ENCODE data around the gene BOLA2B.
"Not testable (repeated sequence)": the region's sequence is repeated elsewhere in the genome, so short reads cannot be mapped to it uniquely, and the experiment has no call there.

BOLA2B gene

DNA sequence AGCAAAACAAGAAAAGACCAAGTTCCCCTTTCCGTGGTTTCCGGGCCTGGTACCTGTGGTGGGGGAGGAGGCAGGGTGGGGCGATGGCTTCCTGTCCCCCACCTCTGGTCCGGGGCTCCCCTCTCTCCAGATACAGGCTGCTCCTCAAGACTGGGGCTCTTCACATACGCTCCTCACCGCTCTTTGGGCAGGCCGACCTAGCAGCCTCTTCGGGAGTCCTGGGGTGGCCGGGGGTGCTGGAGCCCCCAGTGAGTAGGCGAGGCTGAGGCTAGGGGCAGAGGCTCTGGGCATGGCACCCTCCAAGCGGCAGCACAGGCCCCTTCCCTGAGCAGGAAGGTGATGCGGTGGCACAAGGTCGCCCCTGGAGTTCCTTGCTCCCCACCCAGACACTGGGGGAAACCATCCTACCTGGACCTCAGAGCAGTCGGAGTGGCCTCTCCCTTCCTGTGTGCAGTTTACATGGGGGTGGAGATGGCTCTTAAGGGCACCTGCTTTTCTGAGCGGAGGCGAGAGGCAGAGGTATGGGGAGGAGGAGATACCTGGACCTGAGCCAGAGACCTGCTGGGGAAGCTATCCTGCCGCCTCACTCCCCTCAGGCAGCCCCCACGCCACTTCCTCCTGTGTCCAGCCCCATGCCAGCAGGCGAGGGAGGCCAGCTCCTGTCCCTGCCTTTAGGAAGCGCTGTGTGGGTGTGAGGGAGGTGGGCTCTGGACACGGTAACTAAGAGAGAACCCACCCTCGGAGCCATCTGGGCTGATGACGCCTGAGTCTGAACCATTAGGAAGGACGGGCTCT is 9.2 kb downstream of the BOLA2B start:
- DNase-seq, result peak; percentile 91

DNA sequence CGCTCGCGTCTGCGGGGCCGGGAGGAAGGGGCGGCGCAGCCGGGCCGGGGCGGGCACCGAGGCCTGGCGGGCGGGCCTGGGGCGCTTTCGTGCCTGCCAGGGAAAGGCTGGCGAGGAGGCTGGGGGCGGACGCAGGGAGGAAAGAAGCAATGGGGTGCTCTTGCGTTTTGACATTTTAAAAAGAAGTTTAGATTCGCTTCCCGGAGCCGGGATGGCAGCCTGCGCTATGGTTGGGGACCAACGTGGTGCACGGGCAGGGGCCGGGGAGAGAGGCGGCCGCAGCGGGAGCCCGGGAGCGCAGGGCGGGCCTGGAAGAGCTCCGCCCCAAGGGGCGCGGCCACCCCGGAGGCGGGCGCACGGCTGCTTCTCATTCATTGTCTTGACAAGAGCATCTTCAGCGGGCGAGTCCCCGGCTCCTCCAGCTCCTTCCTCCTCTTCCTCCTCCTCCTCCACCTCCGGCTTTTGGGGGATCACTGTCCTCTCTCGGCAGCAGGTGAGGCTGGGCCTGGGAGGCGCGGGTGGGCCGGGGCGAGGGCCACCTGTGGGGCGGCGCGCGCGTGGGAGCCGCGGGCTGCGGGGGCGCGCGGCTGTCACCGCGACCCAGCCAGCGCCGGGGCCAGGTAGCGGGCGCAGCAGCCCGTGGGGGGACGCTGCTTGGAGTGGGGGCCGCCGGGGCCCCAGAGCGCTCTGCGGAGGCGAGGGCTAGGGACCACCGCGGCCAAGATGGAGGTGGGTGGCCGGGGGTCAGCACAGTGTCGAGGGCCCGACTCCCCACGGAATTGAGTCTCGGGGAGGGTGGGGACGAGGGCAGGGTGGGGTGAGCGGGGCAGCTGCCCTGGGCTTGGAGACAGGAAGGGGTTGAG is 10.0 kb downstream of the BOLA2B start, which contains the start of gene CORO1A:
CORO1A (plus strand) TSS at position 370 of the 863 bp plus-strand sequence. CDS start 1,608 bp downstream, outside the sequence.
- DNase-seq, result peak; percentile 79

DNA sequence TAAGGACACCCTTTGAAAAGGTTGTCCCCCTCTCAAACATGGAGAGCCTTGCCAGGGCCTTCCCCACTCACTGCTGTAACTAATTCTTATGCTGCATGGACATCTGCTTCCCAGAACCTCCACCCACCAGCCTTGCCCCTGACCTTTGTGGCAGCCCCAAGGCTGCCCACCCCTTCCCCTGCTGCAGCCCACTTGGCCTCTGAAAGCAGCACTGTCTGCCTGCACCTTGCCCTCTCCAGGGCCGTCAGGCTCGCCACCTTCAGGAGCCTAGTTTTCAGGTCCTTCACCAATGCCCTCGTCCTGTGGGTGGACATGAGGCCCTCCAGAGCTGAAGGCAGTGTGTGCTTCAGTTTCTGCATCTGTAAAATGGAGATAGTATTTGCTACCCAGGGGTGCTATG is 12.7 kb downstream of the BOLA2B start:
- no peak for DNase-seq

DNA sequence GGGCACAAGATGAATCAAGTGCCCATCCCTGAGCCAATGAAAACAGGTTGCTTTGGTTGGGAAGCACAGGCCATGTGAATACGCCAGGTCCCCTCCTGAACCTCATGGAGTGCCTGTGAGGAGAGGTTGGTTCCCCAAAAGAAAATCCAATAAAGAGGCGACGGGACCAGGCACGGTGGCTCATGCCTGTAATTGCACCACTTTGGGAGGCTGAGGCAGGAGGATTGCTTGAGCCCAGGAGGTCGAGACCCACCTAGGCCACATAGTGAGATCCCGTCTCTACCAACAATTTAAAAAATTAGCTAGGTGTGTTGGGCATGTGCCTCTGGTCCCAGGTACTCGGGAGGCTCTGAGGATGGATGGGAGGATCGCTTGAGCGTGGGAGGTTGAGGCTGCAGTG is 13.5 kb downstream of the BOLA2B start:
- no peak for DNase-seq

DNA sequence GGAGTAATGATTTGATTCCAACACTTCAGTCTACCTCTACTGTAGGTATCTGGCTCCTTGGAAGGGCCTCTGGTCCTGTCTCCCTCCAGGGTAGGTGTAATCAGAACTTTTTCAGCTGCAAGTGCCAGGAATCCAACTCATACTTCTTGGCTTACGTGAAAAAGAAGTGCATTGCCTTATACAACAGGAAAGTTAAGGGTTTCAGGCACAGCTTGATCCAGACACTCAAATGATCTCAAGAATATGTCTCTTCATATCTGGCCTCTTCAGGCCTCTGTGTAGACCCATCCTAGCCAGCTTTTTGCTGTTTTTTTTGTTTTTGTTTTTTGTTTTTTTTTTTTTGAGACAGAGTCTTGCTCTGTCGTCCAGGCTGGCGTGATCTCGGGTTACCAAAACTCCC is 14.3 kb downstream of the BOLA2B start:
- DNase-seq, result no peak

DNA sequence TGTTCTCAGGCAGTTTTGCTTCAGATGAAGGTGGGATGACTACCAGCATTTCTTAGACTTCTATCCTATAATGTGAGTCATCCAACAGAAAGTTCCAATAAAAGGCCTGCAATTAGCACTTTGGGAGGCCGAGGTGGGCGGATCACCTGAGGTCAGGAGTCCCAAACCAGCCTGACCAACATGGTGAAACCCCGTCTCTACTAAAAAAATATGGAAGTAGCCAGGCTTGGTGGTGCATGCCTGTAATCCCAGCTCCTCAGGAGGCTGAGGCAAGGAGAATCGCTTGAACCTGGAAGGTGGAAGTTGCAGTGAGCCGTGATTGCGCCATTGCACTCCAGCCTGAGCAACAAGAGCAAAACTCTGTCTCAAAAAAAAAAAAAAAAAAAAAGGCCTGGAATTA is 16.6 kb downstream of the BOLA2B start:
- not testable (repeated sequence) for DNase-seq

DNA sequence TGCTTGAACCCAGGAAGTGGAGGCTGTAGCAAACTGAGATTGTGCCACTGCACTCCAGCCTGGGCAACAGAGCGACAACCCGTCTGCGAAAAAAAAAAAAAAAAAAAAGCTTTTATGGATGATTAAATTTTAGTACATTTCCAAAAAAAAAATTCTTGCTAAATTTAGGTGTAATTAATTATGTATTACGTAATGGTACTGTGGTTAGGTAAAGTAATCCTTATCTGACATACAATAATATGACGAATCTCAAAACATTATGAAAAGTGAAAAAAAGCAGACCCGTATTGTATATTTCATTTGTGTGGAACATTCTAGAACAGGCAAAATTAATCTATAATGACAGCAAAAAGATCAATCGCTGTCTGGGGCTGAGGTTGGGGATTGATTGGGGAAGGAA is 20.4 kb downstream of the BOLA2B start:
- DNase-seq, result no peak

DNA sequence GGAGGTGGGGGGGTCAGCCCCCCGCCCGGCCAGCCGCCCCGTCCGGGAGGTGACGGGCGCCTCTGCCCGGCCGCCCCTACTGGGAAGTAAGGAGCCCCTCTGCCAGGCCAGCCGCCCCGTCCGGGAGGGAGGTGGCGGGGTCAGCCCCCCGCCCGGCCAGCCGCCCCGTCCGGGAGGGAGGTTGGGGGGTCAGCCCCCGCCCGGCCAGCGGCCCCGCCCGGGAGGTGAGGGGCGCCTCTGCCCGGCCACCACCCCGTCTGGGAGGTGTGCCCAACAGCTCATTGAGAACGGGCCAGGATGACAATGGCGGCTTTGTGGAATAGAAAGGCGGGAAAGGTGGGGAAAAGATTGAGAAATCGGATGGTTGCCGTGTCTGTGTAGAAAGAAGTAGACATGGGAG is 23.3 kb downstream of the BOLA2B start:
- DNase-seq, result not testable (repeated sequence)

DNA sequence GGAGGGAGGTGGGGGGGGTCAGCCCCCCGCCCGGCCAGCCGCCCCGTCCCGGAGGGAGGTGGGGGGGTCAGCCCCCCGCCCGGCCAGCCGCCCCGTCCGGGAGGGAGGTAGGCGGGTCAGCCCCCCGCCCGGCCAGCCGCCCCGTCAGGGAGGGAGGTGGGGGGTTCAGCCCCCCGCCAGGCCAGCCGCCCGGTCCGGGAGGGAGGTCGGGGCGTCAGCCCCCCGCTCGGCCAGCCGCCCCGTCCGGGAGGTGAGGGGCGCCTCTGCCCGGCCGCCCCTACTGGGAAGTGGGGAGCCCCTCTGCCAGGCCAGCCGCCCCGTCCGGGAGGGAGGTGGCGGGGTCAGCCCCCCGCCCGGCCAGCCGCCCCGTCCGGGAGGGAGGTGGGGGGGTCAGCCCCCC is 24.1 kb downstream of the BOLA2B start:
- not testable (repeated sequence) for DNase-seq

DNA sequence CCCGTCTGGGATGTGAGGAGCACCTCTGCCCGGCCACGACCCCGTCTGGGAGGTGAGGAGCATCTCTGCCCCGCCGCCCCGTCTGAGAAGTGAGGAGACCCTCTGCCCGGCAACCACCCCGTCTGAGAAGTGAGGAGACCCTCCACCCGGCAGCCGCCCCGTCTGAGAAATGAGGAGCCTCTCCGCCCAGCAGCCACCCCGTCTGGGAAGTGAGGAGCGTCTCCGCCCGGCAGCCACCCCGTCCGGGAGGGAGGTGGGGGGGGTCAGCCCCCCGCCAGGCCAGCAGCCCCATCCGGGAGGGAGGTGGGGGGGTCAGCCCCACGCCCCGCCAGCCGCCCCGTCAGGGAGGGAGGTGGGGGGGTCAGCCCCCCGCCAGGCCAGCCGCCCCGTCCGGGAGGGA is 24.7 kb downstream of the BOLA2B start:
- not testable (repeated sequence) for DNase-seq

DNA sequence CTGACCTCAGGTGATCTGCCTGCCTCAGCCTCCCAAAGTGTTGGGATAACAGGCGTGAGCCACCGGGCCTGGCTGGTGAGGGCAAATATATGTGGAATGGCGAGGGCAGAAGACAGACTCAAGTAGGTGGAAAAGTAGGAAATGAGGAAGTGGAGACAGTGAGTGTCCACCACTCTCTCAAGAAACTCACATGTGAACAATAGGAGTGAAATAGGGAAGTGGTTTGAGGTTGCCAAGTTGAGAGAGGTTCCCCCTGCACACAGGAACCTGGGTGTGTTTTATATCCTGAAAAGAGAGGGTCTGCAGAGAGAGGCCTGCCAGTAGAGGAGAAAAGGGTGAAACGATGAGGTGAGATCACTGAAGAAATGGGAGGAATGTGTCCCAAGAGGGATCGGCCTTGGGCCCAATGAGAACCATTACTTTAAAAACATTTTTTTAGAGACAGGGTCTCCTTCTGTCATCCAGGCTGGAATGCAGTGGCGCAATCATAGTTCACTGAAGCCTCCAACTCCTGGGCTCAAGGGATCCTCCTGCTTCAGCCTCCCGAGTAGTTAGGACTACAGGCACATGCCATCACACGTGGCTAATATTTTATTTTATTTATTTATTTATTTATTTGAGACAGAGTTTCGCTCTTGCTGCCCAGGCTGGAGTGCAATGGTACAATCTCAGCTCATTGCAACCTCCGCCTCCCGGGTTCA is 27.1 kb downstream of the BOLA2B start:
- no peak for DNase-seq

DNA sequence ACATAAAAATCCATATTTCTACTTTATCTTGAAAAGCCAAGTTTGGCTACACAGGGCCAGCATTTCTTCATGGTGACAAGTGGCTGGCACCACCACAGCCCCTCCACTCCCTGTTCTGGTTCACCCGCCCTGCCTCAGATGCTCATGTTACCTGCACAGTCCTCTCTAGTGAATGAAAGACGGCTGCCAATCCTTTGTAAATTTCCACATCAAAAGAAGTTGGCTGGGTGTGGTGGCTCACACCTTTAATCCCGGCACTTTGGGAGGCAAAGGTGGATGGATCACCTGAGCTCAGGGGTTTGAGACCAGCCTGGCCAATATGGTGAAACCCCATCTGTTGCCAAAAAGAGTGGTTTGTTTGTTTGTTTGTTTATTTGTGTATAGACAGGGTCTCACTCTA is 29.9 kb downstream of the BOLA2B start:
- no peak for DNase-seq

DNA sequence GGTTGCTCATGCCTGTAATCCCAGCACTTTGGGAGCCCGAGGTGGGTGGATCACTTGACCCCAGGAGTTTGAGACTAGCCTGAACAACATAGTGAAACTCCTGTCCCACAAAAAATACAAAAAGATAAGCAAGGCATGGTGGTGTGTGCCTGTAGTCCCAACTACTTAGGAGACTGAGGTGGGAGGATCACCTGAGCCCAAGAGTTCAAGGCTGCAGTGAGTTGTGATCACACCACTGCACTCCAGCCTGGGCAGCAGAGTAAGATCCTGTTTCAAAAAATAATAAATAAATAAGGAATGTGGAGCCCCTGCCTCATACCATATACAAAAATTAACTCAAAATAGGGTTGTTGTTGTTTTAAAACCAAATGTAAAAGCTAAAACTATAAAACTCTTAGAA is 36.3 kb downstream of the BOLA2B start:
- no peak for DNase-seq

DNA sequence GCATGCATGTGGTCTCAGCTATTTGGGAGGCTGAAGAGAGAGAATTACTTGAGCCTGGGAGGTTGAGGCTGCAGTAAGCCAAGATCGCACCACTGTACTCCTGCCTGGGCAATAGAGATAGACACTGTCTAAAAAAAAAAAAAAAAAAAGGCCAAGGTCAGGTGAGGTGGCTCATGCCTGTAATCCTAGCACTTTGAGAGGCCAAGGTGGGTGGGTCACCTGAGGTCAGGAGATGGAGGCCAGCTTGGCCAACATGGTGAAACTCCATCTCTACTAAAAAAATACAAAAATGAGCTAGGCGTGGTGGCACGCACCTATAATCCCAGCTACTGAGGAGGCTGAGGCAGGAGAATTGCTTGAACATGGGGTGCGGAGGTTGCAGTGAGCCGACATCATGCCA is 38.3 kb downstream of the BOLA2B start:
- DNase-seq, result no peak

DNA sequence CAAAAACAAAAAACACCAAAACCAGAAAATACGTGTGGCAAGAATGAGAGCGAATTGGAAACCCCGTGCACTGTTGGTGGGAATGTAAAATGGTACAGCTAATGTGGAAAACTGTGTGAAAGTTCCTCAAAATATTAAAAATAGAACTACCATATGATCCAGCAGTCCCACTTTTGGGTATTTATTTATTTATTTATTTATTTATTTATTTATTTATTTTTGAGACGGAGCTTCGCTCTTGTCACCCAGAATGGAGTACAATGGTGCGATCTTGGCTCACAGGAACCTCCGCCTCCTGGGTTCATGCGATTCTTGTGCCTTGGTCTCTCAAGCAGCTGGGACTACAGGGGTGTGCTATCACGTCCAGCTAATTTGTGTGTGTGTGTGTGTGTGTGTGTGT is 40.9 kb downstream of the BOLA2B start:
- no peak for DNase-seq

DNA sequence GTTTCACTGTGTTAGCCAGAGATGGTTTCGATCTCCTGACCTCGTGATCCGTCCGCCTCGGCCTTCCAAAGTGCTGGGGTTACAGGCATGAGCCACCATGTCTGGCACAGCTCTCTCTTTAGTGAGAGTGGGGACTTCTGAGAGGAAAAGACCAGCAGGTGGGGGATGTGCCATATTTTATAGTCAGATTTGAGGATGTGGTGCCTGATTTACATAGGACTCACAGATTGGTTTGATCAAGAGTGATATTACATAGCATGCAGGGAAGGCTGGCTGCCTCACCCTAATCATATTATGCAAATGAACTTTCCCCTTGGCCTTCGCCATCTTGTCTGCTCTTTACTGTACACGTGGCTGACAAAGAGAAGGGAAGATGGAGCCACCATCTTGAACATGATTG is 42.4 kb downstream of the BOLA2B start:
- no peak for DNase-seq

DNA sequence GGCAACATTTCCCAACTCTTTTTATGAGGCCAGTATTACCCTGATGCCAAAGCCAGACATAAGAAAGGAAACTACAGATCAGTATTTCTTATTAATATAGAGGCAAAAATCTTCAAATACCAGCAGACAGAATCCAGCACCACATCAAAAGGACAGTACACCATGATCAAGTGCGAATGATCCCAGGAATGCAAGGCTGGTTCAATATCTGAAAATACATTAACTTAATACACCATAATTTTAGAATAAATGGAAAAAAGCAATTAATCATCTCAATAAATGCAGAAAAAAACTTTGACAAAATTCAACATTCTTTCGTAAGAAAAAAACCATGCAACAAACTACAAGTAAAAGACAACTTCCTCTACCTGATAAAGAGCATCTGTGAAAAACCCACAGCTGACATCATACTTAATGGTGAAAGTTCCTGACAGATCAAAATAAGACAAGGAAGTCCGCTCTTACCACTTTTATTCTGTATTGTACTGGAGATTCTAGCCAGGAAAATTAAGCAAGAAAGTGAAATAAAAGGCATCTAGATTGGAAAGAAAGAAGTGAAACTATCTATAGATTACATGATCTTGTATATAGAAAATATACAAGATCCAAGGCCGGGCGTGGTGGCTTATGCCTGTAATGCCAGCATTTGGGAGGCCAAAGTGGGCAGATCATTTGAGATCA is 44.1 kb downstream of the BOLA2B start:
- DNase-seq, result no peak

DNA sequence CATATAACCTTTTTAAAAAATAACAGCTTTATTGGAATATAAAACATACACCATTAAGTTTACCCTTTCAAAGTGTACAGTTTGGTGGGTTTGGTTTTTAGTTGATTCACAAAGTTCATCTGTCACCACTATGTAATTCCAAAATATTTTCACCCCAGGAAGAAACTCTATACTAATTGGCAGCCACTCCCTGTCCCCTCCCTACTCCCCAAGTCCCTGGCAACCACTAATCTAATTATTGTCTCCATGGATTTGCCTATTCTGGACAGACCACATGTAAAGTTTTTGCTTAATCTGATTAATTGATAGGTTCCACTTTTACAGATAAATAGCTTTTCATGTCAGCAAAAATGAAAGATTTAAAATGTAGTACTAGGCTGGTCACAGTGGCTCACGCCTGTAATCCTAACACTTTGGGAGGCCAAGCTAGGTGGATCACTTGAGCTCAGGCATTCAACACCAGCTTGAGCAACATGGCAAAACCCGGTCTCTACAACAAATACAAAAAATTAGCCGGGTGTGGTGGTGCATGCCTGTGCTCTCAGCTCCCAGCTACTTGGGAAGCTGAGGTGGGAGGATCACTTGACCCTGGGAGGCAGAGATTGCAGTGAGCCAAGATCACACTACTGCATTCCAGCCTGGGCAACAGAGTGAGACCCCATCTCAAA is 45.5 kb downstream of the BOLA2B start:
- no peak for DNase-seq

DNA sequence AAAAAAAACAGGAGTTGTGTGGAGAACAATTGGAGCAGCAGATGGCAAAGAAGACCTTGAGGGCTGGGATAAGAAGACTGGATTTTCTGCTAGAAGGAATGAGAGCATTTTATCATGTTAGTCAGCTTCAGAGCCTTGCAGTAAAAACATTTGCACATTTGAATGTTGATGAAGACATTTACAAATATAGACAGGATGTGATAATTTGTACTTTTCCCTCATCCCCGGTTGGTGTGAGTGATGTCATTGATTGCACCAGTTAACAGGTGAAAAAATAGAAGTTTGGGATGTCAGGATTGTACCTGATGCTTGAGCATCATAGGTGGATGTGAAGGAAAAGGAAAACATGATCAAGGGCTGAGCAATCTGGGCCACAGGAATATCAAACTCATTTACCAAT is 47.8 kb downstream of the BOLA2B start:
- DNase-seq, result no peak

DNA sequence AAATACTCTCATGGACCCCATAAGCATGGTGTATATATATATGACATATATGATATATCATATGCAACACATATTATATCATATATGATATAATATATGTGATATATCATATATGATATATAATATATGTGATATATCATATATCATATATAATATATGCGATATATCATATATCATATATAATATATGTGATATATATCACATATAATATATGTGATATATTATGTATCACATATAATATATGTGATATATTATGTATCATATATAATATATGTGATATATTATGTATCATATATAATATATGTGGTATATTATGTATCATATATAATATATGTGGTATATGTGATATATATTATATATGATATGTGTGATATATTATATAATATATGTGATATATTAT is 48.5 kb downstream of the BOLA2B start:
- DNase-seq, result no peak

DNA sequence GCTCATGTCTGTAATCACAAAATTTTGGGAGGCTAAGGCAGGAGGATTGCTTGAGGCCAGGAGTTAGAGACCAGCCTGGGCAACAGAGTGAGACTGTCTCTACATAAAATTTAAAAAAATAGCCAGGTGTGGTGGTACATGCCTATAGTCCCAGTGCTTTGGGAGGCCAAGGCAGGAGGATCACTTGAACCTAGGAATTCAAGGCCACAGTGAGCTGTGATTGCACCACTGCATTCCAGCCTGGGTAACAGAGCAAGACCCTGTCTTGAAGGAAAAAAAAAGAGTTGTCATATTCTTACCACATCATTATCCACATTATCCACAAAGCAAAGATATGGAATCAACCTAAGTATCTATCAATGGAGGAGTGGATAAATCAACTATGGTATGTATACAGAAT is 49.4 kb downstream of the BOLA2B start:
- DNase-seq, result no peak

DNA sequence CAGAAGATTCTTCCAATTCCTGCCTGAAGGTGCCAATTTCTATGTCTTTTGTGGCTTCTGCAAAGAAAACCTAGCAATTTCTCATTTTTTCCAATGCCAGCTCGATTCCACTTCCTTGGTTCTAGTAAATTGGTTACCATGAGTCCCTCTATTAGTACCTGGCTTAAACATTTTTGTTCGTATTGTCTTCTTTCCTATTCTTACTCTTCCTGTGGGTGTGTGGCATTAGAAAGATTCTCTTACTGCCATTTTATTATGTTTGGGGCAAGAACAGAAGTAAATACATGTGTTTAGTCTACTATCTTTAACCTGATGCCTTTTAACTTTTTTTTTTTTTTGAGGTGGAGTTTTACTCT is 50.1 kb downstream of the BOLA2B start:
- no peak for DNase-seq

Measured in central memory CD4-positive, alpha-beta T cell (primary cell).